Psoas muscle (tissue), 8 donors: Measurements from ENCODE around the gene MREG. TPM values are rescaled to one million over a fixed set of nuclear protein-coding genes. Genes with fewer than 3 reads are reported as not detected.

Experiments
- ATAC-seq, 4 donors: fragments of 200-7000 bp; cut with Tn5 transposase; one replicate each; pipeline ENCODE4 v1.9.1; 2020; ENCODE audit warnings: moderate library complexity in 3 of 4, mild to moderate bottlenecking in 2 of 4
- DNase-seq, 2 donors: peaks; one replicate each; pipeline ENCODE4 v3.0.0-alpha.2; 2020
- H3K27ac ChIP-seq: fragments of 200-600 bp; one replicate; pipeline ENCODE4 v1.8.0; 2022
- H3K27me3 ChIP-seq, 3 donors: fragments of 200-600 bp in 1 of 3; one replicate each; pipeline versions ENCODE4 v1.6.1 to v1.8.0; 2013 to 2022; ENCODE audit warnings: low read length in 2 of 3, mild to moderate bottlenecking in 2 of 3, moderate library complexity in 1 of 3; ENCODE audit not compliant: insufficient read depth in 3 of 3
- H3K36me3 ChIP-seq, 2 donors: fragments of 200-600 bp in 1 of 2; one replicate each; pipeline versions ENCODE4 v1.6.1 to v1.8.0; 2013 to 2022; ENCODE audit warnings: low read depth in 1 of 2, mild to moderate bottlenecking in 1 of 2, moderate library complexity in 1 of 2; ENCODE audit not compliant: insufficient read depth in 1 of 2
- H3K4me1 ChIP-seq: fragments of 200-600 bp; one replicate; pipeline ENCODE4 v1.8.0; 2022
- H3K4me3 ChIP-seq: fragments of 200-600 bp; one replicate; pipeline ENCODE4 v1.8.0; 2022; ENCODE audit warnings: mild to moderate bottlenecking
- H3K9me3 ChIP-seq: fragments of 200-600 bp; one replicate; pipeline ENCODE4 v1.8.0; 2022
- CTCF ChIP-seq: fragments of 200-600 bp; IDR thresholded peaks from one replicate; pipeline ENCODE4 v1.8.0; 2022; ENCODE audit warnings: antibody characterized with exemption
- WGBS, 3 donors: extraction: QIAGEN DNeasy Blood & Tissue Kit; methylation state at CpG; one replicate each; pipeline versions ENCODE4 v1.1.6 to v1.1.7; 2013; 5-methylcytosine and 5-hydroxymethylcytosine counted together
- intact Hi-C, 2 donors: fragments of 100-400 bp; cut with DNase I; formaldehyde crosslinking; loops; one replicate each; pipeline versions ENCODE4 v1.11.0 to v1.14.2; 2022
- polyA plus RNA-seq, 3 donors: library from polyadenylated mRNA; stranded (reverse); fragments of 200-250 nt; gene quantifications; one replicate each; pipeline ENCODE4 v1.2.3, GENCODE V29; 2013
- total RNA-seq, 4 donors: library from RNA; stranded (reverse); fragmentation: NEBNext Ultra II Directional in 2 of 4; extraction: Animal tissue kit (Norgen Biotek cat#: 25700) in 2 of 4; gene quantifications; one replicate each; pipeline versions ENCODE4 v1.2.1 to v1.2.4, GENCODE V29; 2021 to 2023
- donor health status: healthy with polysubstance abuse.
- donor health status: DM: no; HTN: no; CAD: no; lungs with moderate emphysema.
- donor health status: Bipolar disorder and iron deficiency.
- donor health status: healthy.
- donor health status: DM: yes; HTN: yes; CAD: no.
- donor health status: DM: no; HTN: no; CAD: no.
- donor health status: DM: no; HTN: no; CAD: no.
- donor health status: DM: yes; HTN: yes; CAD: no.

MREG gene
- total and polyA plus RNA-seq, 7 donors = 0.24 to 6.8 (median 0.37) TPM

- no peak for DNase-seq
- Histone ChIP-seq H3K27ac (no peak overlapping the region), H3K9me3 (no peaks in the 10 kb centered on the region), H3K4me1 (no peaks in the 10 kb centered on the region), H3K36me3 (no peaks in the 10 kb centered on the region), H3K27me3 (peaks cover 0 to 2% (median 0%) of the 10 kb centered on the region in 3 donors), H3K4me3 (no peak overlapping the region)
- 82 to 92% (median 88%) methylated on average over 5 of the region's 5 CpGs for WGBS, 3 donors
- intact Hi-C loops = loop anchor here in 1 of 2 donors (10.0 kb wide), 1 partner anchor 461 kb away; no protein-coding TSS in a partner anchor
- ATAC-seq = no peak
- TF ChIP-seq CTCF = no peak
Observed at GRCh38 chr2:215915441-215915840, 97.9 kb downstream of the MREG start.

DNA sequence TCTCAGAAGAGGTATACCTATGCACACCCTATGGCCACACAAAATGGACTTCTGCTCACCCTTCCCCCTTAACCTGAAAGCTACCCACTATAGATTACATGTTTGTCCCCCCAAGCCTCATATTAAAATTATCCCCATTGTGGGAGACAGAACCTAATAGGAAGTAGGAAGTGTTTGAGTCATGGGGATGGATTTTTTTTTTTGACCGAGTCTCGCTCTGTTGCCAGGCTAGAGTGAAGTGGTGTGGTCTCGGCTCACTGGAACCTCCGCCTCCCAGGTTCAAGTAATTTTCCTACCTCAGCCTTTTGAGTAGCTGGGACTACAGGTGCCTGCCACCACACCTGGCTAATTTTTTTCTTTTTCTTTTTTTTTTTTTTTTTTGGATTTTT lies 98.6 kb downstream of the MREG start:
- no peak overlapping the region for H3K27ac ChIP-seq
- H3K27me3 ChIP-seq = peaks cover 0 to 5% (median 0%) of the 10 kb centered on the region in 3 donors
- no peak for TF ChIP-seq CTCF
- WGBS, 3 donors = 96 to 98% (median 96%) methylated on average over 4 of the region's 4 CpGs
- DNase-seq (no peak), ATAC-seq (no peak)
- no peaks in the 10 kb centered on the region for H3K9me3 ChIP-seq
- intact Hi-C loops = loop anchor here (5.0 to 10.0 kb wide), 2 partner anchors 460 to 462 kb away; no protein-coding TSS in a partner anchor
- H3K4me3 ChIP-seq = no peak overlapping the region
- H3K36me3 ChIP-seq = no peaks in the 10 kb centered on the region
- no peaks in the 10 kb centered on the region for H3K4me1 ChIP-seq

DNA sequence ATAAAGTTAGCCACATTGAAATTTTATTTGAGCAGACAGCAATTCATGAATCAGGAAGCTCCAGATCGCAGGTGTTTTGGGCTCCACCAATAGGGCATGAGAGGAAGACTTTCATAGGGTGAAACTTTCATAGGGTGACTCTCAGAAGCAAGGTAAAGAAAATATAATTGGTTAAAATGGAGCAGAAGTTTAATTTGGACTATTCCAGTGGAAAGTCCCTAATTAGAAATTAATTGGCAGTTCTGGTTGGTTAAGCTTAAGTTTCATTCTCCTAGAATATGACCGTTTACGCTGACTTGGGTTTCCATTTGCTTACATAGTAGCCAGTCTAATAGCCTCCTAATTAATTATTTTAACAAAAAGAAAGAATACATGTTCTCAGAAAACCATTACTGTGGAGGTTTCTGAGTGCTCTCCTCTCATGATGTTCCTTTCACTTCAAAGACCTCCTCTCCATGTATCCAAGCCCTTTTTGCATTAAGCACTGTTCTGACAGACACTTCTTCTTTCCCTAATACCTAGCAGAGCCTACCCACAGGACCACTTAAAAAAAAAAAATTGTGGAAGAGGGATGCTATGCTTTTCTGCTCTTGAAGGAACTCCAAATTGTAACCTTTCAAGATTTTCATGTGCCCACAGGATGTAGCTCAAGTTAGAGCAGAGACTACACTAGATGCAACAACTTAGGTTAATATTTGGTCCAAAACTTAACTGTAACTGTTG lies 99.1 kb downstream of the MREG start:
- Histone ChIP-seq H3K27ac (no peak overlapping the region), H3K36me3 (no peaks in the 10 kb centered on the region), H3K4me3 (no peak overlapping the region), H3K4me1 (no peaks in the 10 kb centered on the region), H3K9me3 (no peaks in the 10 kb centered on the region), H3K27me3 (peaks cover 0 to 5% (median 0%) of the 10 kb centered on the region in 3 donors)
- no peak for DNase-seq
- ATAC-seq = no peak
- 94 to 95% (median 95%) methylated on average over 3 of the region's 3 CpGs for WGBS, 3 donors
- intact Hi-C loops = loop anchor here (5.0 to 10.0 kb wide), 2 partner anchors 459 to 462 kb away; no protein-coding TSS in a partner anchor
- no peak for TF ChIP-seq CTCF

DNA sequence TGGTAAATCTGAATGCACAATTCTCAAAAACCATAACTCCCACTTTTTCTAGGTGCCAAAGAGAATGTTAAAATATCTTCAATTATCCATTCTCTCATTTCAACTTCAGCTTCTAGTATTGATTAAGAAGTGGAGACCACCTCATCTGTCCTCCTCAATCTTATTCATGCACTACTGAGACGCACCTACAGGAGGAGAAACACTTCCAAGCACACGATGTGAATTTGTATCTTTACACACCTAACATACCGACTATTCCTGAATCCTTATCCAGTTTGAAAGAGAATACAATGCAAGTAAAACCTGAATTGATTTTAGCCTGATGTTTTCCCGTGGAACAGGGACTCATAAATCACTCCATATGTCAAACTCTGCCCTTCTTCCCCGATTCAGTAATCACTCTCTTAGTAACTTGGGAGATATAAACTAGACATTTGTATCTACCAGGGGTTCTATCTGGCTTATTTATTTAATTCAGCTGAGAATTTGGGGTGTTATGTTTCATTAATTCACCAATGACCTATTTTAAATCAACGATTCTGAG lies 101.0 kb downstream of the MREG start:
- no peak overlapping the region for H3K27ac ChIP-seq
- no peak overlapping the region for H3K4me3 ChIP-seq
- DNase-seq (no peak), ATAC-seq (no peak)
- H3K4me1 ChIP-seq = no peaks in the 10 kb centered on the region
- TF ChIP-seq CTCF = no peak
- H3K36me3 ChIP-seq = no peaks in the 10 kb centered on the region
- no peaks in the 10 kb centered on the region for H3K9me3 ChIP-seq
- intact Hi-C loops = loop anchor here (5.0 to 10.0 kb wide), 2 partner anchors 458 to 460 kb away; no protein-coding TSS in a partner anchor
- H3K27me3 ChIP-seq = peaks cover 0 to 12% (median 0%) of the 10 kb centered on the region in 3 donors
- 64 to 72% (median 68%) methylated on average over 6 of the region's 6 CpGs for WGBS, 3 donors
